ENCODE data around the gene DNAH17. TPM values are rescaled to one million over a fixed set of nuclear protein-coding genes. Genes with fewer than 3 reads are reported as not detected.
A peak's percentile ranks its signal among the peaks of the same experiment; 100 is the strongest.

Gene DNAH17
- total RNA-seq, 2 donors from 2014 or later = 0.04 TPM; not detected in 1

DNA sequence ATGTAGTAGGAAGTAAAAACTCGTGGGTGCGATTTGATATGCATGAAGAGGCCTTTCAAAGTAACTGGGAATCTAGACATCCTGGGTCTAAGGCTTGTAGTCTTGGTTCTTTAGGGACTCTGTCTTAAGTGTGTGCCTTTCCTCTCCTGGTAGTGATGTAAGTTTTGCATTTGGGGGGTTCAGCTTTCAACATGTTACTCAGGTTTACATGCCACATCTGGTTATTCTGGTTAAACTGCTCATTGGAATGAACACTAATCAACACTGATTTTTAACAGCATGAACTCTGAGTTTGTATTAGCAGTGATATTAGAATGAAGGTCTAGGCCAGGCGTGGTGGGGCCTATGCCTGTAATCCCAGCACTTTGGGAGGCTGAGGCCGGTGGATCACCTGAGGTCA lies 183.6 kb downstream of the DNAH17 start:
- H3K27ac ChIP-seq = no peak overlapping the region
- no peak for TF ChIP-seq CTCF (IDR thresholded peaks at IDR 0.05)
- peaks cover 5% of the 10 kb centered on the region for H3K36me3 ChIP-seq
- no peak for DNase-seq (ENCODE audit: low spot score)
- no peaks in the 10 kb centered on the region for H3K27me3 ChIP-seq
- H3K4me1 ChIP-seq = peaks cover 0 to 59% of the 10 kb centered on the region in 2 donors
- H3K4me3 ChIP-seq = no peak overlapping the region
- no peaks in the 10 kb centered on the region for H3K9me3 ChIP-seq

DNA sequence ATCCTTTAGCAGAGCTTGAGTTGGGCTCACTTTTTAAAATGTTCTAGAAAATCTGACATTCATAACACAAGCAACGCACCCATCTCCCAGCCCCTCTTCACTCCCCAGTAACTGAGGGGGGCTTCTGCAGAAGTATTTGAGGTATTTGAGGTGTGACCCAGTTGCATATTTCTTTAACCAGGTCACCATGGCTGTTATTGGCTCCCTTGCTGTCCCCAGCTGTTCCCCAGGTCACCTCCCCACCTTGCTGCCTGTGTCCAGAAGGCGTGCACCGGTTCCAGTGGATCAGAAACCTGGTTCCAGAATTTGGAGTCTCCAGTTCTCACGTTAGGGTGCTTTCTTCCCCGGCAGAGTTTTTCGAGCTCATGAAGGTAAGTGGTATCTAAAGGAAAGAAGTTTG lies 184.9 kb downstream of the DNAH17 start:
- Histone ChIP-seq H3K27me3 (no peaks in the 10 kb centered on the region), H3K4me1 (peaks cover 0 to 59% of the 10 kb centered on the region in 2 donors), H3K36me3 (no peaks in the 10 kb centered on the region), H3K4me3 (no peak overlapping the region), H3K9me3 (no peaks in the 10 kb centered on the region), H3K27ac (no peak overlapping the region)
- TF ChIP-seq CTCF (IDR thresholded peaks at IDR 0.05) = no peak
- no peak for DNase-seq (ENCODE audit: low spot score)

DNA sequence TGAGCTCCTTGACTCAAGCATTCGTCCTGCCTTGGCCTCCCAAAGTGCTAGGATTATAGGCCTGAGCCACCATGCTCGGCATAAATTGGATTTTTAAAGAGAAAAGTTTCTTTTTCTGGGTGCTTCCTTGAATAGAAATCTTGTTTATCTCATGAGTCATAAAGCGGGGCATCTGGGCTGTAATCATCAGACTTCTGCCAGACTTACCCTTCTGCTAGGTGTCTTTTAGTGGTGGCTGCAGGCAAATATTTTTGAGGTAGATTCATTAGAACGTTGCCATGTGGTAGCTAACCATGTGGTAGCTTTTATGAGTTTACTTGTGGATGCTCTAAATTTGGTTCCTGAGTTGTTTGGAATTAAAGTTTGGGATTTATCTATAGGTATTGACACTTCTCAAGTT lies 185.4 kb downstream of the DNAH17 start:
- H3K27me3 ChIP-seq = no peaks in the 10 kb centered on the region
- no peak overlapping the region for H3K4me3 ChIP-seq
- no peak for TF ChIP-seq CTCF (IDR thresholded peaks at IDR 0.05)
- no peak for DNase-seq (ENCODE audit: low spot score)
- no peaks in the 10 kb centered on the region for H3K9me3 ChIP-seq
- no peaks in the 10 kb centered on the region for H3K36me3 ChIP-seq
- peaks cover 0 to 59% of the 10 kb centered on the region in 2 donors for H3K4me1 ChIP-seq
- H3K27ac ChIP-seq = no peak overlapping the region

DNA sequence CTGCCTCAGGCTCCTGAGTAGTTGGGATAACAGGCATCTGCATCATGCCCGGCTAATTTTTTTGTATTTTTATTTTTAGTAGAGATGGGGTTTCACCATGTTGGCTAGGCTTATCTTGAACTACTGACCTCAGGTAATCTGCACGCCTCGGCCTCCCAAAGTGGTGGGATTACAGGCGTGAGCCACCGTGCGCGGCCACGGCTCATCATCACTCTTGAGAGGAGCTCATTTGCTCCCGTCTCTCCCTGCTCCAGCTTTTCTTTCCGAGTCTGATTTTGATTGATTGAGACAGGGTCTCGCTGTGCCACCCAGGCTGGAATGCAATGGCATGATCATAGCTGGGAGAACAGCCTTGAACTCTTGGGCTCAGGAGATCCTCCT lies 186.2 kb downstream of the DNAH17 start:
- Histone ChIP-seq H3K4me1 (peaks cover 0 to 59% of the 10 kb centered on the region in 2 donors), H3K27ac (no peak overlapping the region), H3K9me3 (no peaks in the 10 kb centered on the region), H3K36me3 (no peaks in the 10 kb centered on the region), H3K4me3 (no peak overlapping the region), H3K27me3 (no peaks in the 10 kb centered on the region)
- no peak for TF ChIP-seq CTCF (IDR thresholded peaks at IDR 0.05)
- DNase-seq (ENCODE audit: low spot score) = no peak

DNA sequence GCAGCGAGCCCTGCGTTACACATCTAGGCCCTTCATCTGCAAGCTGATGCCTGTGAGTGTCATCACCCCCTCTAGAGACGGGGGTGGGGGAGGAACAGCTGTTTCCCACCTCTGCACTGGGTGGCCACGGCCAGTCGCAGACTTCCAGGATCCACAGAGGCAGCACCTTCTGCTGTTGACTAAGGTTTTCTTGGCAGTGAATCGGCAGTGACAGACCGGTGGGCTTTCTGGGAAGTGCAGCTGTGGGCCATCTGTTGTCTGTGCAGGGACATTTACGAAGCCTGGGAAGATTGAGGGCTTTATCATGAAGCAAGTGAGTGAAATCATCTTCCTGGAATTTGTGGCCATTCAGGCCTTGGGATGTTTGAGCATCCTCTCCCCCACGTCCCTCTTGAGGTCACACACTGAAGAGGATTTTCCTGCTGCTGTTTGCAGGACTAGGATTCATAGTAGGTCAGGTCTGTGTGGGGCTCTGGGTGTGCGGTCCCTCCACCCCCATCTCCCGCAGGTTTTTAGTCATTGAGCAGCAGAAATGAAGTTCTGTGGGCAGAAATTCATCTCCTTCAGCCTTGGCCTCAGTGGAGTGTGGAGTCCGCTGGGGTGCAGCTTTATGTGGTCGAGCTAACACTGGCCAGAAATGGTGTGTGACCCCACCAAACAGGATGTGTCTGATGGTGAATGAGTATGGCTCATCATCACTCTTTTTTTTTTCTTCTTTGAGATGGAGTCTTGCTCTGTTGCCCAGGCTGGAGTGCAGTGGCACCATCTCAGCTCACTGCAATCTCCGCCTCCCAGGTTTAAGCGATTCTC lies 186.8 kb downstream of the DNAH17 start:
- no peak for DNase-seq (ENCODE audit: low spot score)

More for the DNA sequence above, 186.8 kb downstream of the DNAH17 start:
- peak overlapping the region in 1 of 2 donors; percentile 39 for H3K27ac ChIP-seq
- no peak for TF ChIP-seq CTCF (IDR thresholded peaks at IDR 0.05)
- no peaks in the 10 kb centered on the region for H3K9me3 ChIP-seq
- no peak overlapping the region for H3K4me3 ChIP-seq
- H3K27me3 ChIP-seq = no peaks in the 10 kb centered on the region
- peaks cover 0 to 63% of the 10 kb centered on the region in 2 donors for H3K4me1 ChIP-seq
- H3K36me3 ChIP-seq = no peaks in the 10 kb centered on the region

Data from right atrium auricular region (tissue), 2 donors.